Smooth muscle cell (in vitro differentiated cells): ENCODE data around the gene AGAP3. TPM values are rescaled to one million over a fixed set of nuclear protein-coding genes. Genes with fewer than 3 reads are reported as not detected.

Experiments used
- DNase-seq: peaks from one replicate; lab custom pipeline; 2025; ENCODE audit not compliant: unreplicated experiment; lab: John Stamatoyannopoulos, UW
- H2AFZ ChIP-seq: fragments of 200-600 bp; sonication (generic); 2 replicates; pipeline ENCODE4 v1.6.0; 2016; ENCODE audit warnings: antibody characterized with exemption, low read depth, mild to moderate bottlenecking
- H3F3A ChIP-seq: fragments of 200-600 bp; sonication (generic); 2 replicates; pipeline ENCODE4 v1.6.0; 2017; ENCODE audit warnings: antibody characterized with exemption, low read depth
- H3K27ac ChIP-seq: fragments of 200-600 bp; sonication (generic); 2 replicates; pipeline ENCODE4 v1.5.1; 2016; ENCODE audit warnings: low read depth, mild to moderate bottlenecking
- H3K27me3 ChIP-seq: fragments of 200-600 bp; sonication (generic); 2 replicates; pipeline ENCODE4 v1.6.1; 2016; ENCODE audit warnings: low read depth, mild to moderate bottlenecking
- H3K36me3 ChIP-seq: fragments of 200-600 bp; sonication (generic); 2 replicates; pipeline ENCODE4 v1.5.1; 2016; ENCODE audit warnings: low read depth
- H3K4me1 ChIP-seq: fragments of 200-600 bp; sonication (generic); 2 replicates; pipeline ENCODE4 v1.5.1; 2016; ENCODE audit warnings: low read depth
- H3K4me2 ChIP-seq: fragments of 200-600 bp; sonication (generic); 2 replicates; pipeline ENCODE4 v1.6.0; 2016; ENCODE audit warnings: mild to moderate bottlenecking
- H3K4me3 ChIP-seq: fragments of 200-600 bp; sonication (generic); 2 replicates; pipeline ENCODE4 v1.5.1; 2016; ENCODE audit warnings: mild to moderate bottlenecking
- H3K79me2 ChIP-seq: fragments of 200-600 bp; sonication (generic); 2 replicates; pipeline ENCODE4 v1.6.0; 2016; ENCODE audit warnings: low read depth, mild to moderate bottlenecking
- H3K9ac ChIP-seq: fragments of 200-600 bp; sonication (generic); 2 replicates; pipeline ENCODE4 v1.6.0; 2016; ENCODE audit warnings: low read depth
- H3K9me3 ChIP-seq: fragments of 200-600 bp; sonication (generic); replicated peaks from 2 replicates; pipeline ENCODE4 v1.5.1; 2016; ENCODE audit warnings: low read depth
- H4K20me1 ChIP-seq: fragments of 200-600 bp; sonication (generic); 2 replicates; pipeline ENCODE4 v1.6.0; 2016; ENCODE audit warnings: low read depth
- WGBS: methylation state at CpG from one replicate; pipeline ENCODE4 v1.1.7; 2016; ENCODE audit warnings: low lambda C conversion rate; 5-methylcytosine and 5-hydroxymethylcytosine counted together
- polyA plus RNA-seq: library from polyadenylated mRNA; unstranded; fragments of >200 nt; fragmentation: Nextera tagmentation; extraction: Ambion mirVana; gene quantifications from 2 replicates; pipeline ENCODE4 v1.2.1, GENCODE V29; 2016
- total RNA-seq: library from RNA; depleted of rRNA; stranded (reverse); fragments of >200 nt; gene quantifications from 2 replicates; pipeline ENCODE4 v1.2.3, GENCODE V29; 2014
- TF ChIP-seq, protein P1 (sequence below): fragments of 200-600 bp; sonication (generic); IDR thresholded peaks from 2 replicates; pipeline ENCODE4 v1.5.1; 2017; ENCODE audit warnings: borderline replicate concordance, mild to moderate bottlenecking, antibody characterized with exemption; ENCODE audit not compliant: insufficient read depth, poor library complexity, severe bottlenecking

AGAP3 gene
- total and polyA plus RNA-seq, 2 experiments from 2014 or later, result 29.8 to 51.4 TPM

DNA sequence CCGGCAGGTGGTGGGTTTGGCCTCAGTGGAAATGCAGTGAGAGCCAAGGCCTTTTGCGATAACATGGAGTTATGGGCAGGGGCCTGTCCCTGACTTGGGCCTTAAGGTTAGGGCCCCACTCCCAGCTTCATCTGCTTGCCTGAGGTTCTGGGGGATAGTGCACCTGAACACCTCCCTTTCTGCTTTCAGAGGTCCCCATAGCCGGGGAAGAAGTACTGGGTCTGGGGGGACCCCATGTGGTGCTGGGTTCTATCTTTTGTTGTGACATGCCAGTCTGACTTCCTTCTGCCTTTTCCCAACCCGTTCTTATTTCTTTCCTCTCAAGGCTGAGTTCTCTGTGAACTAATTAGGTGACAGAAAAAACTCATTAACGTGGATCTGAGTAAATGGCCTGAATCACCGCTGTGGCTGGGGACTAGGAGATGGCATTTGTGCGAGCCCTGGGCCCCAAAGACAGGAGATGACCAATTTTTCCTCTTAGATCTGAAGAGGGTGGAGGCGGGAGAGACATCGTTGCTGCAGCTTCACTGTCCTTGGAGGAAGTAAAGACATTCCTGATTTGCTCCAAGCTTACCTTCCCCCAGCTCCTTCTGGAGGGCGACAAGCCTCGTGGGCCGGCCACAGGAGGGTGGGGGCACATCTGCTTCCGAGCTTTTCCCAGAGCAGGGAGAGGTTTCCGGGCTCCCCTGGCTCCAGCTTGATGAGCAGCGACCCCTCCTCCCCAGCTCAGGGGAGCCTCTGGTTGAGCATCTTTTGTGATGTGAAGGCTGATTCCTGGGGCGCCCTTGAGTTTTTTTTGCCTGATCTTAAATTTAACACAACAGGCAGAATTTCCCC lies 2.0 kb downstream of the AGAP3 start:
- Histone ChIP-seq H2AFZ (no peak overlapping the region), H3K4me2 (peak overlapping the region; percentile 92), H3K4me1 (peaks cover 29% of the 10 kb centered on the region), H3K9ac (peak overlapping the region; percentile 84), H4K20me1 (peaks cover 63% of the 10 kb centered on the region), H3K4me3 (peak overlapping the region; percentile 61), H3K27ac (peak overlapping the region; percentile 93), H3K79me2 (peaks cover 62% of the 10 kb centered on the region), H3K36me3 (no peaks in the 10 kb centered on the region), H3K9me3 (no peaks in the 10 kb centered on the region), H3F3A (peaks cover 30% of the 10 kb centered on the region), H3K27me3 (no peaks in the 10 kb centered on the region)
- whole genome bisulfite sequencing, result 17% methylated on average over 16 of the region's 16 CpGs
- TF ChIP-seq, protein P1, sequence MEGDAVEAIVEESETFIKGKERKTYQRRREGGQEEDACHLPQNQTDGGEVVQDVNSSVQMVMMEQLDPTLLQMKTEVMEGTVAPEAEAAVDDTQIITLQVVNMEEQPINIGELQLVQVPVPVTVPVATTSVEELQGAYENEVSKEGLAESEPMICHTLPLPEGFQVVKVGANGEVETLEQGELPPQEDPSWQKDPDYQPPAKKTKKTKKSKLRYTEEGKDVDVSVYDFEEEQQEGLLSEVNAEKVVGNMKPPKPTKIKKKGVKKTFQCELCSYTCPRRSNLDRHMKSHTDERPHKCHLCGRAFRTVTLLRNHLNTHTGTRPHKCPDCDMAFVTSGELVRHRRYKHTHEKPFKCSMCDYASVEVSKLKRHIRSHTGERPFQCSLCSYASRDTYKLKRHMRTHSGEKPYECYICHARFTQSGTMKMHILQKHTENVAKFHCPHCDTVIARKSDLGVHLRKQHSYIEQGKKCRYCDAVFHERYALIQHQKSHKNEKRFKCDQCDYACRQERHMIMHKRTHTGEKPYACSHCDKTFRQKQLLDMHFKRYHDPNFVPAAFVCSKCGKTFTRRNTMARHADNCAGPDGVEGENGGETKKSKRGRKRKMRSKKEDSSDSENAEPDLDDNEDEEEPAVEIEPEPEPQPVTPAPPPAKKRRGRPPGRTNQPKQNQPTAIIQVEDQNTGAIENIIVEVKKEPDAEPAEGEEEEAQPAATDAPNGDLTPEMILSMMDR, result no peak
- no peak for DNase-seq

DNA sequence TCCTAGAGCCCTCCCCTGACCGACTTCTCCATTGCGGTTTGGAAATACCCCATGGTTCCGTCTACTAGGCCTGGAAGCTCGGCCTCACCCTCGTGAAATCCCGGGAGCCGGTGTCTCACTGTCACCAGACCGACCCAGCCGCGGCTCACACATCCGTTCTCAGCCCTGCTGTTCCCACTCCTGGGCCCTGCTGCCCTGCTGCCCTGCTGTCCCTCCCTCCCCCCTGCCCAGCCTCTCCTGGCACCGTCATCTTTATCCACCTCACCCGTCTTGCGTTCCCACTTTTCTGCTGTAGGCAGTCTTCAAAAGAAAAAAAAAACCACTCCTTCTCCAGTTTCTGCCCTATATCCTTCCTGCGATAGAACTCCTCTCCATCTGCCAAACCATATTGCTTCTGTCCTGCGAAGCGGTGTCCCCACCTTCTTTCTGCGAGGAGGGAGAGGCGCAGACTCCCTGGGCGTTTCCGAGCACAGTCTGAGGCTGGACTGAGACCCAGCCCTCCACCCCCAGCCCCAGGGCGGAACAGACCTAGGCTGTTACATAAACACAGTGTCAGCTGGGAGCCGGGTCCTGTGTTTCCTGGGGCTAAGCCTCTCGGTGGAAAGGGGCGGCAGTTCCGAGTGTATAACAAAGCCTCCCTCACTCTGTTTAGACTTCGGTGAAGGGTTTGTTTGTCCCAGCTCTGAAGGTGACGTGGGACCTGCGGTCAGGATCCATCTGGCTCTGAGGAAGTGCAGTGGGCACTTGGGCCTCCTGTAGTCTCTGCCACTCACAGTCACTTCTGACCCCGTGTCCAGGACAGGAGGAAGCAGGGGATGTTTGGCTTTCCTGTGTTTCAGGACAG lies 2.8 kb downstream of the AGAP3 start:
- Histone ChIP-seq H3K4me1 (peaks cover 29% of the 10 kb centered on the region), H3F3A (peaks cover 27% of the 10 kb centered on the region), H2AFZ (peak overlapping the region; percentile 44), H3K27me3 (no peaks in the 10 kb centered on the region), H3K4me2 (peak overlapping the region; percentile 92), H3K27ac (peak overlapping the region; percentile 93), H4K20me1 (peaks cover 72% of the 10 kb centered on the region), H3K9ac (peak overlapping the region; percentile 84), H3K79me2 (peaks cover 70% of the 10 kb centered on the region), H3K4me3 (peak overlapping the region; percentile 61), H3K9me3 (no peaks in the 10 kb centered on the region), H3K36me3 (no peaks in the 10 kb centered on the region)
- no peak for DNase-seq
- TF ChIP-seq, protein P1, result no peak
- 15% methylated on average over 30 of the region's 30 CpGs for WGBS

DNA sequence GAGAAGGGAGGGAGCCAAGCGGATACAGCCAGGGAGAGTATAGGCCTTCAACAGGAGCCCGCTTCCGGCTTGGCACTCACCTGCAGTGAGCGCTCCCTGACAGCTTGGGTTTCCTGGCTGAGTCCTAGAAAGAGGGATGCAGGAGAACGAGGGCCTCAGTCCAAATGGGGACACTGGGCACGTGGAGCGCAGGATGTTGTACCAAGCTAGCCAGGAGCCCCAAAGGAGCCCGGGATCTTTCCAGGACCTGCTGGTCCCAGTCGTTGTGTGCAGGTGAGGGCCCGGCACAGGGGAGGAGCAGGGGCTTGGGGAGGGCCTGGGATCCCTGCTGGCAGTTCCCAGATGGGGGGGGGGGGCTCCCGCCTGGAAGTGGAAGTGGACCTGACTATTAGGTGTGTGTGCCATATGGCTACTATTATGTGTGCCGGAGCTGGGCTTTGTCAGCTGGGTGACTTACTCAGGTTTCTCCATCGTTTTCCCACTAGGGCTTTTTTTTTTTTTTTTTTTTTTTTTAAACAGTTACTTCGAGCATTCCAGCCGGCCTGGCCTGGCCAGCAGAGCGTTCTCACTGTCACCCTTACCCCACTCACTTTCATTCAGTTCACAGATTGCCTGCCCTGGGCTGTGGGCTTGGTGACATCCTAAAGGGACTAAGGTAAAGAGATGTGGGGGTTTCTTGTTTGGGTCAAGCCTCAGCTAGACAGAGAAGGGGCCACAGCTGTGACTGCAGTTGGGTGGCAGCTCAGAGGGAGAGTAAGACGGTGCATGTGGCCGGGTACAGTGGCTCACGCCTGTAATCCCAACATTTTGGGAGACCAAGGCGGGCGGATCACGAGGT lies 3.8 kb downstream of the AGAP3 start:
- H3K9ac ChIP-seq, result peak overlapping the region; percentile 84
- H3K27ac ChIP-seq, result peak overlapping the region; percentile 93
- peaks cover 21% of the 10 kb centered on the region for H3F3A ChIP-seq
- peak overlapping the region; percentile 92 for H3K4me2 ChIP-seq
- H3K4me3 ChIP-seq, result no peak overlapping the region
- peaks cover 82% of the 10 kb centered on the region for H4K20me1 ChIP-seq
- 84% methylated on average over 17 of the region's 22 CpGs for WGBS
- H2AFZ ChIP-seq, result no peak overlapping the region
- no peaks in the 10 kb centered on the region for H3K9me3 ChIP-seq
- peaks cover 81% of the 10 kb centered on the region for H3K79me2 ChIP-seq
- no peaks in the 10 kb centered on the region for H3K36me3 ChIP-seq
- TF ChIP-seq, protein P1, result no peak
- DNase-seq, result no peak
- no peaks in the 10 kb centered on the region for H3K27me3 ChIP-seq
- H3K4me1 ChIP-seq, result peaks cover 28% of the 10 kb centered on the region
